Mesothelial cell of epicardium (in vitro differentiated cells): ENCODE measurements around the gene AARSD1. TPM values are rescaled to one million over a fixed set of nuclear protein-coding genes. Genes with fewer than 3 reads are reported as not detected.
"Not testable (repeated sequence)": the region's sequence is repeated elsewhere in the genome, so short reads cannot be mapped to it uniquely, and the experiment has no call there.

ENCODE experiments used
- DNase-seq, 2 experiments: peaks; one replicate each; pipeline ENCODE4 v3.0.0; 2021; ENCODE audit warnings: low spot score in 2 of 2; ENCODE audit not compliant: unreplicated experiment in 2 of 2
- H3K27ac Mint-ChIP-seq: 2 replicates; pipeline ENCODE4 v1.8.0; 2021; ENCODE audit warnings: mixed read lengths
- H3K27me3 Mint-ChIP-seq: 2 replicates; pipeline ENCODE4 v1.8.0; 2021; ENCODE audit warnings: low read depth, mixed read lengths
- H3K36me3 Mint-ChIP-seq: 2 replicates; pipeline ENCODE4 v1.8.0; 2021; ENCODE audit warnings: mixed read lengths
- H3K4me1 Mint-ChIP-seq: 2 replicates; pipeline ENCODE4 v1.8.0; 2021; ENCODE audit warnings: mixed read lengths
- H3K4me3 Mint-ChIP-seq: 2 replicates; pipeline ENCODE4 v1.8.0; 2021; ENCODE audit warnings: mild to moderate bottlenecking, moderate library complexity, mixed read lengths
- H3K9me3 Mint-ChIP-seq: 2 replicates; pipeline ENCODE4 v1.8.0; 2021; ENCODE audit warnings: mixed read lengths
- total RNA-seq: library from RNA; stranded (reverse); gene quantifications from 3 replicates; pipeline ENCODE4 v1.2.1, GENCODE V29; 2021
- TF ChIP-seq, protein P1 (sequence below): fragments of 200-600 bp; sonication (generic); IDR thresholded peaks from one replicate; pipeline ENCODE4 v1.5.0; 2021; ENCODE audit warnings: antibody characterized with exemption; ENCODE audit not compliant: unreplicated experiment

Gene AARSD1
- total RNA-seq, 1 donor from 2014 or later, result 59.1 TPM

DNA sequence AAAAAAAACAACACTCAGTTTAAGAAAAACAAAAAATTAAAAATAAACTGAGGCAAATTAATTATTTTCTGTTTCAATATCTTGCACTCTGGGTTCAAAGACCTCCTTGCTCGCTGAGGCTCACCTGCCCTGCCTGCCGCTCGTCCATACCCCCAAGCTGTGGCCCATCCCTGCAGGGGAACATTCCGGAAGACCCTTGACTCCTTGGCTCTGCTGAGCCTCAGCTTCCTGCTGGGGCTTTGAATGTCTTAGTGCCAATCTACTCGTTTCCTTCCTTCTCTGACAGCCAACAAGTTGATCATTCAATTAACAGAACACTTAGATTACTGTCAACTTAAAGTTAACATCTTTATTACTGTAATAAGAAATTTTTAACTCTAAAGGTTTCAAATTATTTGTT is 39.4 kb downstream of the AARSD1 start:
- H3K36me3 Mint-ChIP-seq, result no peaks in the 10 kb centered on the region
- H3K4me1 Mint-ChIP-seq, result peaks cover 20% of the 10 kb centered on the region
- H3K27ac Mint-ChIP-seq, result no peak overlapping the region
- DNase-seq, result no peak
- no peaks in the 10 kb centered on the region for H3K9me3 Mint-ChIP-seq
- no peaks in the 10 kb centered on the region for H3K27me3 Mint-ChIP-seq
- TF ChIP-seq, protein P1, sequence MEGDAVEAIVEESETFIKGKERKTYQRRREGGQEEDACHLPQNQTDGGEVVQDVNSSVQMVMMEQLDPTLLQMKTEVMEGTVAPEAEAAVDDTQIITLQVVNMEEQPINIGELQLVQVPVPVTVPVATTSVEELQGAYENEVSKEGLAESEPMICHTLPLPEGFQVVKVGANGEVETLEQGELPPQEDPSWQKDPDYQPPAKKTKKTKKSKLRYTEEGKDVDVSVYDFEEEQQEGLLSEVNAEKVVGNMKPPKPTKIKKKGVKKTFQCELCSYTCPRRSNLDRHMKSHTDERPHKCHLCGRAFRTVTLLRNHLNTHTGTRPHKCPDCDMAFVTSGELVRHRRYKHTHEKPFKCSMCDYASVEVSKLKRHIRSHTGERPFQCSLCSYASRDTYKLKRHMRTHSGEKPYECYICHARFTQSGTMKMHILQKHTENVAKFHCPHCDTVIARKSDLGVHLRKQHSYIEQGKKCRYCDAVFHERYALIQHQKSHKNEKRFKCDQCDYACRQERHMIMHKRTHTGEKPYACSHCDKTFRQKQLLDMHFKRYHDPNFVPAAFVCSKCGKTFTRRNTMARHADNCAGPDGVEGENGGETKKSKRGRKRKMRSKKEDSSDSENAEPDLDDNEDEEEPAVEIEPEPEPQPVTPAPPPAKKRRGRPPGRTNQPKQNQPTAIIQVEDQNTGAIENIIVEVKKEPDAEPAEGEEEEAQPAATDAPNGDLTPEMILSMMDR, result no peak
- H3K4me3 Mint-ChIP-seq, result no peak overlapping the region

GRCh38 chr17:42923472-42923871 is 40.8 kb downstream of the AARSD1 start:
- not testable (repeated sequence) for DNase-seq, H3K9me3 Mint-ChIP-seq, H3K27ac Mint-ChIP-seq, H3K4me3 Mint-ChIP-seq, H3K36me3 Mint-ChIP-seq, H3K27me3 Mint-ChIP-seq
- peaks cover 20% of the 10 kb centered on the region for H3K4me1 Mint-ChIP-seq

GRCh38 chr17:42922294-42922693 is 42.0 kb downstream of the AARSD1 start:
- Mint-ChIP-seq H3K27me3 (no peaks in the 10 kb centered on the region), H3K36me3 (no peaks in the 10 kb centered on the region), H3K4me3 (no peak overlapping the region), H3K27ac (peak overlapping the region; percentile 93), H3K4me1 (peaks cover 23% of the 10 kb centered on the region), H3K9me3 (no peaks in the 10 kb centered on the region)
- no peak for DNase-seq
- TF ChIP-seq, protein P1, result no peak

GRCh38 chr17:42920922-42921321 is 43.3 kb downstream of the AARSD1 start:
- Mint-ChIP-seq H3K4me1 (peaks cover 25% of the 10 kb centered on the region), H3K36me3 (no peaks in the 10 kb centered on the region)
- DNase-seq, result no peak

DNA sequence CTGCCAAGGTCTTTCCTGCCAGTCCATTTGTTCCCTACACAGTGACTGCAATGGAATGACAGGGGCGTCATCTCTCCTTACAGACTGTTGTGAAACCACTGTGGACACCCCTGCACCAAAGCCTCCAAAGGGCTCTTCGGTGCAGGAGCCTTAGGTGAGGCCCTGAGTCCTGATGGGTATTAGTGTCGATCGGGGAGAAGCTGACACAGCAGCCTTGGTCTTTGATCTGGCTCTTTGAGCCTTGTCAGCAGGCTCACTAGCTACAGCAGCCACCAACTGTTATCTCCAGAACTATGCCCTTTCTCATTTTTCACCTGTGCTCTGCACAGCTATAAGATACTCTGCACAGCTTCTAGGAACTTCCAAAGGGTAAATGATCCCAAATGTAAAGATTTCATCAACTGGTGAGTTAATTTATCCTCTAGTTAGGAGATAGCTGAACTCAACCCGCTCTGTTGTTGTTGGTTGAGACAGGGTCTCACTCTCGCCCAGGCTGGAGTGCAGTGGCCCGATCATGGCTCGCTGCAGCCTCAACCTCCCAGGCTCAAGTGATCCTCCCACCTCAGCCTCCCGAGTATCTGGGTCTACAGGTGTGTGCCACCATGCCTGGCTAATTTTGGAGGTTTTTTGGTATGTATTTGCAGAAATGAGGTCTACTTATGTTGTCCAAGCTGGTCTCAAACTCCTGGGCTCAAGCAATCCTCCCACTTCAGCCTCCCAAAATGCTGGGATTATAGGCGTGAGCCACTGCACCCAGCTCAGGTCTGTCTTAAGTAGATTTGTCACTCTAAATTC is 44.0 kb downstream of the AARSD1 start:
- TF ChIP-seq, protein P1, result no peak
- Mint-ChIP-seq H3K4me3 (no peak overlapping the region), H3K9me3 (peaks cover 3% of the 10 kb centered on the region), H3K27ac (no peak overlapping the region), H3K27me3 (no peaks in the 10 kb centered on the region), H3K4me1 (peaks cover 25% of the 10 kb centered on the region), H3K36me3 (no peaks in the 10 kb centered on the region)
- no peak for DNase-seq

More at GRCh38 chr17:42920922-42921321, 43.3 kb downstream of the AARSD1 start:
- no peak overlapping the region for H3K4me3 Mint-ChIP-seq
- TF ChIP-seq, protein P1, result no peak
- H3K27me3 Mint-ChIP-seq, result no peaks in the 10 kb centered on the region
- peak overlapping the region; percentile 27 for H3K27ac Mint-ChIP-seq
- H3K9me3 Mint-ChIP-seq, result peaks cover 3% of the 10 kb centered on the region

GRCh38 chr17:42919522-42920077 is 44.7 kb downstream of the AARSD1 start:
- not testable (repeated sequence) for H3K27ac Mint-ChIP-seq

More at GRCh38 chr17:42919522-42920077, 44.7 kb downstream of the AARSD1 start:
- H3K9me3 Mint-ChIP-seq, H3K27me3 Mint-ChIP-seq, H3K4me3 Mint-ChIP-seq, H3K36me3 Mint-ChIP-seq, DNase-seq: not testable (repeated sequence)
- H3K4me1 Mint-ChIP-seq, result peaks cover 25% of the 10 kb centered on the region
